DMS79 treated with DMSO at 0.1 percent for 48 hours (cell line): ENCODE data around the gene PTPRE.

ENCODE experiments used
- DNase-seq: peaks from one replicate; lab custom pipeline; 2025; lab: John Stamatoyannopoulos, UW

The PTPRE gene

GRCh38 chr10:127883516-127883915 is 23.4 kb upstream of the PTPRE start:
- no peak for DNase-seq

DNA sequence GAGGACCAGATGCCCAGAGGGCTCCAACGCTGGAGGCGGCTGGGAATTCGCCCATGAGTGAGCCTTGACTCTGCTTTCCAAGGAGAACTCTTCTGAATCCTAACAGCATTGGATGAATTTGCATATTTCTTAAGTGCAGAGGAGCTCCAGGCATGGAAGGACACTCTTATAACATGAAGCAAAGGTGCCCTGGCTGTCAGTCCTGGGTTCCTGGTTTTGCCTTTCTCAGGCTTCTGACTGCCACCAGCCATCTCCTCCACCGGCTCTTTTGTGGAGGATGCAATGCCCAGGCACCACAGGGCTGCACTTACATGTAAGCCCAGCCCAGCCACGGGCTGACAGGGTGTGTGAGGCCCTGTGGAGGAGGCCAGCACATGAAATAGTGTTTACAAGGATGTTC is 22.4 kb upstream of the PTPRE start:
- DNase-seq: no peak

DNA sequence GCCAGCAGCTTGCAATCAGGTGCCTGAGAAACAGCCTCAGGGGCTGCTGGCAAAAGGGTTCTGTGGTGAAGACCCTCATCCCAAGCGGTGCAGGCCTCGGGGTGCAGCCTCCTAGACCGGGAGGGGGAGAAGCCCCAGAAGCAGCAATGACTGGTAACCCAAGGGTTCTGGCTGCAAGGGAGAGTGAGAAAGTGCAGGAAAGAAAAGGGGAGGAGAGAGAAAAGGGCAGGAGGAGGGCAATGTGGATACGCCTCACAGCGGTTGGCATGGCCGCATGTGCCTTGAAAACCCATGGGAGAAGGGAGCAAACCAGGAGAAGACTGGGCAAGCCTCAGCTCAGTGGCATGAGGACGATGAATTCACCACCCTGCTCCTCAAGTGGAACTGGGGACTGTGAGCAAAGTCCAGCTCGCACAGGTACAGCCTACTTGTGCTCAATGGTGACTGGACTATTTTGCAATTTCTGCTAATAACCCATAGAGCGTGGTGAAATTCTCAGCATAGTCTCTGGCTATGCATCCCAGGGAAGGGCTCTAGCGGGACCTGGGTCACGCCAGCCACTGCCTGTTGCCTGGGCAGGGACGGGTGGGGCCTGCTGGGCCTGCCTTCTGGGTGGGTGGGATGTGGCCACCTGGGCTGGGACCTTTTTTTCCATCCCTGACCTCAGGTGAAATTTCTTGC is 20.4 kb upstream of the PTPRE start:
- no peak for DNase-seq

DNA sequence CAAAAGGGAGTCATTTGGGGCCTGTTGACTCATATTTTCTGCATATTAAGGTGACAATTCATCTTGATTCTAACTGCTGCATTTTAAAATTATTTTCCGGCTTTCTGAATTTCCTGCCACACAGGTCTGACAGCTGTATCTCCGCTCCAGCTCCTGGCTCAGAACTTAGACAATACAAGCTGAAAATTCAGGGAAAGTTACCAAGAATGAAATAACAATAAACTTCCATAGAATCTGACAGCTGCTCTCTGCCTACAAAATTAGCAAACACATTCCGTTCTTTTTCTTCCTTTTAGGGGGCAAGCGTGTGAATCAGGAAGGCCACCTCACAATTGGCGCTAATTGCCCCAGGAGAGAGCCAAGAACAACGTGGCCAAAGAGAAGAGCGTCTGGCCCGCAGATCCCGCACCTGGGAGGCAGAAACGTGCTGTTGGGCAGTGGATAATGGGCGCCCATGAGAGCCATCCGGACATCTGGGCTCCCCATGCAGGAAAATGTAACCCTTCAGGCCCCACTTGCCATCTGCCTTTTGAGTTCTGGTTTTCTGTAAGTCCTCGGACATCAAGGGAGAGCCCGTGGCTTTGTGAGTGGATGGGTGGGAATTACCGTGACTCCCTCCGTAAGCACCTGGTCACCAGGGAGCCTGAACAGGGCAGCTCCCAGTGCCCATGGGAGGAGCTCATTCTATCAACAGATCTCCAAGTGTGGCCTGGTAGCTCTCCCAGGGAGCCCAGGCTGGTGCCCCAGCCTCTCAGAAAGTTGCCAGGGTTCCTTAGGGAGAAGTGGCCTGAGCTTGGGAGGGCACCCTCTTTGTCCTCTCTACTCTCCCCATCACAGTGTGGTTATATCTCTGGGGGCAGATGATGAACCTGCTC is 19.1 kb upstream of the PTPRE start:
- DNase-seq: no peak

GRCh38 chr10:127888521-127889312 is 18.2 kb upstream of the PTPRE start:
- no peak for DNase-seq

GRCh38 chr10:127889605-127890195 is 17.2 kb upstream of the PTPRE start:
- DNase-seq: no peak

GRCh38 chr10:127890216-127890615 is 16.7 kb upstream of the PTPRE start:
- no peak for DNase-seq

GRCh38 chr10:127890832-127891334 is 16.0 kb upstream of the PTPRE start:
- DNase-seq: no peak

DNA sequence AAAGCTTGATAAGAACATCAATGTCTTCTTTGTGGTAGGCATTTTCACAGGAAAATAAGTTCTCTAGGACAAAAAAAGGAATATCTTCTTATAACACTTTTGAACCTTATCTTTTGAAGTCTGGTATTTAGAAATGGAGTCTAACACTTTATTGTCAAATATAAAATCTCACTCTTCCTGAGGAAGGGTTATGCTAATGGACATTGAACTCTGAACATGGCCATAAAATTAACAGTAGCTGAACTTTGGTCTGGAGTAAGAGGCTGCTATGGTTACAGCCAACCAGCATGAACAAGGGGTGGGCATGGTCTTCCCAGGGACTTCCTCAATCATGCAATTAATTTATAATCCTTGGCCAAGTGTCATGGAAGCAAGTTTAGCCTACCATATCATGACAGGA is 14.2 kb upstream of the PTPRE start, which contains the start of gene CLRN3:
Gene CLRN3 (minus strand): TSS at position 199 of the 400 bp plus-strand sequence. CDS start 157 bp downstream, at position 42.
- no peak for DNase-seq

DNA sequence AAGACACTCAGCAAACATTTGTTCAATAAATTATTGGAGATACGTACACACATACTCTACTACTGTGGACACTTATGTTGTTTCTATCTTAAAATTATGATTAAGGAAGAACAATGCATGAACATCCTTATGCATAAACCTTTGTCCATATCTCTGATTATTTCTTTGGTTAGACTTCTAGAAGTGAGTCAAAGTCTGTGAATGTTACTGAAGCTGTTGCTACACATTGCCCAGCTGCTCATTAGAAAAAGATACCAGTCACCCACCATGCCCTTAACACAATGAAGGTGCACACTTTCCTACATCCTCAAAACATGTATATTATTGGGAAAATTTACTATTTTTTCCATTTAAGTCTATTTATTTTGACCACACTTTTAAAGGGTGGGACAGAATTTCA is 12.8 kb upstream of the PTPRE start:
- no peak for DNase-seq

GRCh38 chr10:127896590-127896989 is 10.3 kb upstream of the PTPRE start:
- no peak for DNase-seq

DNA sequence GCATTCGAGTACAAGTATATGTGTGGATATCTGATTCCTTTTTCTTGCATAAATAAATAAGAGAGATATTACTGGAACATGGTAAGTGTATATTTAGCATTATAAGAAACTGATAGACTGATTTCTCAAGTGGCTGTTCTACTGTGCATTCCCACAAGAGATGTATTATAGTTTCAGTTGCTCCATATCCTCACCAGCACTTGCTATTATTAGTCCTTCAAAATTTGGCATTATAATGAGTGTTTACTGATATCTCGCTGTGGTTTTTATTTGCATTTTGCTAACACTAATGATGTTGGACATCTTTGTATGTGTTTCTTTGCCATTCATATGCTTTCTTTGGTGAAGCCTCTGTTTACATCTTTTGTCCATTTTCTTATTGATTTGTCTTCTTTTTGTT is 9.7 kb upstream of the PTPRE start:
- DNase-seq: no peak

GRCh38 chr10:127899766-127900387 is 7.0 kb upstream of the PTPRE start:
- DNase-seq: no peak

DNA sequence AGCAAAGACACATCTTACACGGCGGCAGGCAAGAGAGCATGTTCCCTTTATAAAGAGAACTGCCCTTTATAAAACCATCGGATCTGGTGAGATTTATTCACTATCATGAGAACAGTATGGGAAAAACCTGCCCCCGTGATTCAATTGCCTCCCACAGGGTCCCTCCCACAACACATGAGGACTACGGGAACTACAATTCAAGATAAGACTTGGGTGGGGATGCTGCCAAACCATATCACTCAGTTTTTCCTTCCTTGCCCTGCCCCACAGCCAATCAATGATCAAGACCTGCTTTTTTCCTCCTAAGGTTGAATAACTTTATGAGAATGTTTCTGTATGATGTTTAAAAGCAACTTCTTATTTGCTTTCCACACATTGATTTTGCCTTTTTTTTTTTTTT is 3.1 kb upstream of the PTPRE start:
- no peak for DNase-seq

DNA sequence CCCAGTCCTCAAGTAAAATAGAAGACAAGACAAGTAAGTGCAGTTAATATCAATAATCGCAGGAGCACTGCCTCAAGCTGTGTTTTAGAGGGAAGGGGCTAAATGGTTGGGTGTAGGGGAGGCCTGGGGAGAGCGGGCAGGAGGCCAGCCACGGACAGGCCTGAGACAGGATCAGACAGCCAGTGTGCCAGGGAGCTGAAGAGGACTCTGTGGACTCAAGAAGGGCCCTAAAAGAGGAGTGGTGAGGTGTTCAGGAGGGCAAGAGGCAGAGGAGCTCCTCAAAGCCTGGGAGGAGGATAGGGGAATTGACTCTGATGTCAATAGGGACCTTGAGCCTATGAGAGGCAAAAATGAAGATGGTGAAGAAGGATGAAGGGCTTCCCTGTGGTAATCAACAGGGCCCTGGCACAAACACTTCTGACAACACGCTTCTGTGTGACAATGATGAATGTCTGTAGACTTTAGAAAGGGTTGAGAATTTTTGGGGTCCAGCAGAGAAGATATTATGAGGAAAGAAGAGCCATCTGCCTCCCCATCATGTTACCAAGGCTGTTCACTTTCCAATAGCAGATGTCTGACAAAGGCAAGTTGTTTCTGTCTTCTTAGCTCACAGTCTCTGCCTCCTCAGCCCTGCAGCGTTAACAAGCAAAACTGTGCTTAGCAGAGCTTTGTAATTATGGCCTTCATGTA is 2.4 kb upstream of the PTPRE start:
- no peak for DNase-seq

DNA sequence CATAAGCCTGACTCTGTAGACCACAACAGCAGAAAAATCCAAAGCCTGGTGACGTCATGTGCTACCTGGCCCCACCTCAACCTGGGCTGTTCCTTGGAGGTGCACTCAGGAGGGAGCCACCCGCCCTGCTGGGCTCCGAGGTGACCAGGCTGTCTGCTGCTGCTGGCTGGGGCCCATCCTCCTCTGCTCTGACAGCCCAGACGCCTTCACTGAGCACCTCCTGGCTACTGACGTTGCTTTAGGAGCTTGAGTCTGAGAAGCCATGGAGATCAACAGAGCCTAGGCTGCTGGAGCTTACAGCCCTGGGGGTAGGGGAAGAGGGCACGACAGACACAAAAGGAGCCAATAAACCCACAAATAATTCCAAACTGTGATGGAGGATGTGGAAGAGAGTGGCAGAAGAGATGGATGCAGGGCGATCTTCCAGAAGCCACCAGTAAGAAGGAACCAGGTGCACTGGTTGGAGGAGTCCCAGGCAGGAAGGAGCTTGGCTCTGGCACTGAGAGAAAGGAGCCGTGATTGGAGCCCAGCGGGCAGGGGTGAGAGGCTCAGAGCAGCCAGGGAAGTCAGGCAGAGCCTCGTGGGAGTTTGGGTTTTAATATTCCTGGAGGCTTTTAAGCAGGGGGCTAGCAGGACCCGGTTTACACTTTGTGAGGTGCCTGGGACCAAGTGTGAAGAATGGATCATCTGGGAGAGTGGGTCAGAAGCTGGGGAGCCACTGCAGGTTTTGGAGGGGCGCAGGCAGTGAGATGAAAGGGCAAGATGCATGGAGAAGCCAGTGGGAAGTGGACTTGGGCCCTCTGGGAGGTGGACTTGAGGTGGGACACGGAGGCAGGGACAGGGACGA is 1.7 kb upstream of the PTPRE start:
- no peak for DNase-seq

DNA sequence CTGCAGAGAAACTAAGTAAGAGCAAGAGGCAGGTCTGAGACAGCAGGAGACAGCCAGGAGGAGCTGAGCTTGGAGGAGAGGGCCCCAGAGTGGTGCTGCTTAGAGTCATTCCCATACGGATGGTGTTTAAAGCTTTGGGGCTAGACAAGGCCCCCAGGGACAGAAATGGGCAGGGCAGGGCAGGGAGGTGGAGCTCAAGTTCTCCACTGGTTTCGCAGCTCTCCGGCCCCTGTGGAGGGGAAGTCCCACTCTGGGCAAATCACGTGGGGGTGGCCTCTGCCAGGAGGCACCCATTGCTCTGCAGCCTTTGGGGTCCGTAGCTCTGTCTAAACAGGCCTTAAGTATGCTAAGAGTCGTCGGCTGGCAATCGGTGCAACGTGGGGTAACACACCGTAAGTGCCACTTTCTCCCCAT is 1.0 kb upstream of the PTPRE start:
- DNase-seq: no peak

DNA sequence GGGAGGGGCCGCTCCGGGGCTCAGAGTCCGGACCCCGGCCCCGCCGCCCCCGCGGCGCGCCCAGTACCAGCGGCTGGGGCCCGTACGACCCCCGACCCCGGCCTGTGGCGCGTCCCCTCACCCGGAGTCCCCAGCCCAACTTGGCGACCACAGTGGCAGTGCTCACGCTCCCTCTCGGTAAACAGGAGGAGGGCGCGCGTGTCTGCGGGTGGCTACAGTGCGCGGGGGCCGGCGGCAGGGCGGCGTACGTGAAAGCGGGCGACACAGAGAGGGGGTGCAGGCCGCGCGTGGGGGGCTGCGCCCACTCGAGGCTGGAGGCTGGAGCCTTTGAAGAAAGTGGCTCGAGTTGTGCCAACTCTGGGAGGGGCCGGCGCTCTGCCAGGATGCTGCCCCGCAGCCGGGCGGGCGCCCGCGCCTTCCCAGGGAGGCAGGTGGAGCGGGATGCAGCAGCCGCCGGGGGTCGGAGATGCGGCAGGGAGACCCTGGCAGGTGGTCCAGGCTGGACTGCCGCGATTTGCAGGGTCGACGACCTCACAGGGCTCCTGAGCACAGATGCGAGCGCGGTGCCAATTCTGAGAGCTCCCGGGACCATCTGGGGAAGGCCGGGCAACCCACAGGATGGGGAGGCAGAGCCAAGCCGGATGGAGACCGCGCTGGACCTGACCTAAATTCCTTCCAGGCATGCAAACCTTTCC is 655 bp downstream of the PTPRE start:
- no peak for DNase-seq
